ENCODE results near the gene KCNQ4.

- TF ChIP-seq CTCF (IDR thresholded peaks at IDR 0.05) (no peak), MAX (IDR thresholded peaks at IDR 0.05) (no peak), NFE2L2 (conservative IDR thresholded peaks at IDR 0.05; ENCODE audit: low read length) (no peak), RNF2 (IDR thresholded peaks at IDR 0.05; ENCODE audit: borderline replicate concordance, low read depth) (no peak), EP300 (IDR thresholded peaks at IDR 0.05) (no peak)
- TF ChIP-seq, protein P1, sequence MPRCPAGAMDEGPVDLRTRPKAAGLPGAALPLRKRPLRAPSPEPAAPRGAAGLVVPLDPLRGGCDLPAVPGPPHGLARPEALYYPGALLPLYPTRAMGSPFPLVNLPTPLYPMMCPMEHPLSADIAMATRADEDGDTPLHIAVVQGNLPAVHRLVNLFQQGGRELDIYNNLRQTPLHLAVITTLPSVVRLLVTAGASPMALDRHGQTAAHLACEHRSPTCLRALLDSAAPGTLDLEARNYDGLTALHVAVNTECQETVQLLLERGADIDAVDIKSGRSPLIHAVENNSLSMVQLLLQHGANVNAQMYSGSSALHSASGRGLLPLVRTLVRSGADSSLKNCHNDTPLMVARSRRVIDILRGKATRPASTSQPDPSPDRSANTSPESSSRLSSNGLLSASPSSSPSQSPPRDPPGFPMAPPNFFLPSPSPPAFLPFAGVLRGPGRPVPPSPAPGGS (IDR thresholded peaks at IDR 0.05): no peak
These were observed 669 bp downstream of the KCNQ4 start for GRCh38 chr1:40784141-40784770.
